Measurements from ENCODE around the gene CALHM3.

GRCh38 chr10:103452506-103453230, 26.4 kb downstream of the CALHM3 start:
- no peak for TF ChIP-seq REST (IDR thresholded peaks at IDR 0.05; ENCODE audit: insufficient replicate concordance, low read depth)
- TF ChIP-seq POLR2AphosphoS5 (IDR thresholded peaks at IDR 0.05; ENCODE audit: low read depth) = no peak
- TF ChIP-seq, protein P1, sequence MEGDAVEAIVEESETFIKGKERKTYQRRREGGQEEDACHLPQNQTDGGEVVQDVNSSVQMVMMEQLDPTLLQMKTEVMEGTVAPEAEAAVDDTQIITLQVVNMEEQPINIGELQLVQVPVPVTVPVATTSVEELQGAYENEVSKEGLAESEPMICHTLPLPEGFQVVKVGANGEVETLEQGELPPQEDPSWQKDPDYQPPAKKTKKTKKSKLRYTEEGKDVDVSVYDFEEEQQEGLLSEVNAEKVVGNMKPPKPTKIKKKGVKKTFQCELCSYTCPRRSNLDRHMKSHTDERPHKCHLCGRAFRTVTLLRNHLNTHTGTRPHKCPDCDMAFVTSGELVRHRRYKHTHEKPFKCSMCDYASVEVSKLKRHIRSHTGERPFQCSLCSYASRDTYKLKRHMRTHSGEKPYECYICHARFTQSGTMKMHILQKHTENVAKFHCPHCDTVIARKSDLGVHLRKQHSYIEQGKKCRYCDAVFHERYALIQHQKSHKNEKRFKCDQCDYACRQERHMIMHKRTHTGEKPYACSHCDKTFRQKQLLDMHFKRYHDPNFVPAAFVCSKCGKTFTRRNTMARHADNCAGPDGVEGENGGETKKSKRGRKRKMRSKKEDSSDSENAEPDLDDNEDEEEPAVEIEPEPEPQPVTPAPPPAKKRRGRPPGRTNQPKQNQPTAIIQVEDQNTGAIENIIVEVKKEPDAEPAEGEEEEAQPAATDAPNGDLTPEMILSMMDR (IDR thresholded peaks at IDR 0.05; ENCODE audit: insufficient read depth, low read length) = no peak
- TF ChIP-seq SPI1 (IDR thresholded peaks at IDR 0.05; ENCODE audit: borderline replicate concordance, low read depth) = no peak

Measured in HL-60 (cell line).